GM18511 (cell line): ENCODE measurements around the gene SPART.

Source experiments
- ATAC-seq: cut with Tn5 transposase; IDR thresholded peaks from one replicate; pipeline ENCODE4 v1.9.1; 2021; ENCODE audit warnings: mild to moderate bottlenecking, moderate library complexity; ENCODE audit not compliant: unreplicated experiment

The SPART gene

GRCh38 chr13:36258831-36259230, 87.4 kb downstream of the SPART start:
- ATAC-seq: no peak
